ENCODE measurements around the gene CARS1.

GRCh38 chr11:3010521-3011275 is 46.5 kb downstream of the CARS1 start:
- TF ChIP-seq CTCF (IDR thresholded peaks at IDR 0.05) (no peak), POLR2A (IDR thresholded peaks at IDR 0.05) (no peak)

Data from body of pancreas (tissue), 4 donors.